Urothelium cell line (cell line): Measurements from ENCODE around the gene GGT6.

Experiments used
- DNase-seq: peaks from one replicate; pipeline ENCODE4 v3.0.0; 2011; ENCODE audit warnings: low spot score, mixed read lengths
- FAIRE-seq: peaks from 2 replicates; lab custom pipeline; 2011; peaks lifted over from hg19 to GRCh38; lab: Jason Lieb, UNC

The GGT6 gene

GRCh38 chr17:4541328-4542002 lies 18.9 kb downstream of the GGT6 start:
- no peak for DNase-seq
- FAIRE-seq, result no peak

- DNase-seq, result no peak
- FAIRE-seq, result no peak
These were observed 19.6 kb downstream of the GGT6 start for GRCh38 chr17:4540687-4541327.

GRCh38 chr17:4540224-4540651 lies 20.1 kb downstream of the GGT6 start:
- FAIRE-seq, result no peak
- no peak for DNase-seq

- no peak for FAIRE-seq
- no peak for DNase-seq
These were observed 20.7 kb downstream of the GGT6 start for GRCh38 chr17:4539576-4540223.

GRCh38 chr17:4539025-4539424 lies 21.4 kb downstream of the GGT6 start:
- no peak for DNase-seq
- FAIRE-seq, result no peak

GRCh38 chr17:4538236-4539002 lies 22.0 kb downstream of the GGT6 start:
- FAIRE-seq (no peak), DNase-seq (no peak)

- DNase-seq (no peak), FAIRE-seq (no peak)
These were observed 22.7 kb downstream of the GGT6 start for GRCh38 chr17:4537451-4538235.

- no peak for DNase-seq
- no peak for FAIRE-seq
These were observed 23.5 kb downstream of the GGT6 start for GRCh38 chr17:4536742-4537411.

GRCh38 chr17:4536259-4536741 lies 24.1 kb downstream of the GGT6 start:
- FAIRE-seq (no peak), DNase-seq (no peak)

- no peak for FAIRE-seq
- DNase-seq, result no peak
These were observed 24.6 kb downstream of the GGT6 start for GRCh38 chr17:4535667-4536258.

GRCh38 chr17:4534928-4535666 lies 25.3 kb downstream of the GGT6 start:
- DNase-seq, result no peak
- no peak for FAIRE-seq

- FAIRE-seq, result no peak
- no peak for DNase-seq
These were observed 25.9 kb downstream of the GGT6 start for GRCh38 chr17:4534515-4534914.

- FAIRE-seq (no peak), DNase-seq (peak; percentile 27)
These were observed 26.6 kb downstream of the GGT6 start for GRCh38 chr17:4533523-4534504.

- DNase-seq, result no peak
- no peak for FAIRE-seq
These were observed 27.4 kb downstream of the GGT6 start for GRCh38 chr17:4532860-4533522.

- FAIRE-seq (no peak), DNase-seq (no peak)
These were observed 28.2 kb downstream of the GGT6 start for GRCh38 chr17:4531988-4532736.
